ENCODE results near the gene LIMS4. TPM values are rescaled to one million over a fixed set of nuclear protein-coding genes. Genes with fewer than 3 reads are reported as not detected.
"Not testable (repeated sequence)": the region's sequence is repeated elsewhere in the genome, so short reads cannot be mapped to it uniquely, and the experiment has no call there.

The LIMS4 gene
- total RNA-seq, 1 donor from 2014 or later = 2.1 TPM

- H3K4me1 ChIP-seq; intact Hi-C loops (cut with micrococcal nuclease); H3K27me3 ChIP-seq (ENCODE audit: low read depth); DNase-seq; H3K27ac ChIP-seq (replicated peaks); H3K36me3 ChIP-seq; H3K4me3 ChIP-seq; H3K9me3 ChIP-seq (replicated peaks): not testable (repeated sequence)
Observed at GRCh38 chr2:110425725-110426124, 46.9 kb downstream of the LIMS4 start.

- DNase-seq; H3K27me3 ChIP-seq (ENCODE audit: low read depth); H3K36me3 ChIP-seq; H3K4me1 ChIP-seq; H3K4me3 ChIP-seq; H3K27ac ChIP-seq (replicated peaks); intact Hi-C loops (cut with micrococcal nuclease); H3K9me3 ChIP-seq (replicated peaks): not testable (repeated sequence)
Observed at GRCh38 chr2:110424421-110424820, 48.2 kb downstream of the LIMS4 start.

- H3K27ac ChIP-seq (replicated peaks); H3K9me3 ChIP-seq (replicated peaks); H3K27me3 ChIP-seq (ENCODE audit: low read depth); H3K4me1 ChIP-seq; H3K4me3 ChIP-seq; H3K36me3 ChIP-seq; DNase-seq; intact Hi-C loops (cut with micrococcal nuclease): not testable (repeated sequence)
Observed at GRCh38 chr2:110423574-110423962, 49.0 kb downstream of the LIMS4 start.

- H3K27me3 ChIP-seq (ENCODE audit: low read depth); H3K4me3 ChIP-seq; H3K9me3 ChIP-seq (replicated peaks); H3K27ac ChIP-seq (replicated peaks); H3K36me3 ChIP-seq; intact Hi-C loops (cut with micrococcal nuclease); H3K4me1 ChIP-seq; DNase-seq: not testable (repeated sequence)
Observed at GRCh38 chr2:110422852-110423573, 49.6 kb downstream of the LIMS4 start.

GRCh38 chr2:110420641-110421354 lies 51.8 kb downstream of the LIMS4 start:
- H3K4me3 ChIP-seq; H3K9me3 ChIP-seq (replicated peaks); H3K36me3 ChIP-seq; DNase-seq; H3K27ac ChIP-seq (replicated peaks); H3K4me1 ChIP-seq; H3K27me3 ChIP-seq (ENCODE audit: low read depth); intact Hi-C loops (cut with micrococcal nuclease): not testable (repeated sequence)

GRCh38 chr2:110407142-110407541 lies 65.5 kb downstream of the LIMS4 start:
- intact Hi-C loops (cut with micrococcal nuclease); DNase-seq; H3K36me3 ChIP-seq; H3K27ac ChIP-seq (replicated peaks); H3K4me1 ChIP-seq; H3K9me3 ChIP-seq (replicated peaks); H3K27me3 ChIP-seq (ENCODE audit: low read depth); H3K4me3 ChIP-seq: not testable (repeated sequence)

- intact Hi-C loops (cut with micrococcal nuclease); DNase-seq; H3K4me1 ChIP-seq; H3K36me3 ChIP-seq; H3K9me3 ChIP-seq (replicated peaks); H3K27me3 ChIP-seq (ENCODE audit: low read depth); H3K4me3 ChIP-seq; H3K27ac ChIP-seq (replicated peaks): not testable (repeated sequence)
Observed at GRCh38 chr2:110404988-110405387, 67.6 kb downstream of the LIMS4 start.

GRCh38 chr2:110404246-110404645 lies 68.4 kb downstream of the LIMS4 start:
- H3K4me1 ChIP-seq; H3K27me3 ChIP-seq (ENCODE audit: low read depth); H3K36me3 ChIP-seq; DNase-seq; intact Hi-C loops (cut with micrococcal nuclease); H3K27ac ChIP-seq (replicated peaks); H3K9me3 ChIP-seq (replicated peaks); H3K4me3 ChIP-seq: not testable (repeated sequence)

GRCh38 chr2:110401001-110401618 lies 71.5 kb downstream of the LIMS4 start:
- H3K36me3 ChIP-seq; intact Hi-C loops (cut with micrococcal nuclease); H3K9me3 ChIP-seq (replicated peaks); H3K4me1 ChIP-seq; H3K27me3 ChIP-seq (ENCODE audit: low read depth); H3K4me3 ChIP-seq; DNase-seq; H3K27ac ChIP-seq (replicated peaks): not testable (repeated sequence)
- peak; percentile 21 for TF ChIP-seq CTCF (IDR thresholded peaks at IDR 0.05; ENCODE audit: borderline replicate concordance)

GRCh38 chr2:110399378-110399777 lies 73.2 kb downstream of the LIMS4 start:
- H3K9me3 ChIP-seq (replicated peaks); intact Hi-C loops (cut with micrococcal nuclease); DNase-seq; H3K36me3 ChIP-seq; H3K4me1 ChIP-seq; H3K4me3 ChIP-seq; H3K27ac ChIP-seq (replicated peaks); H3K27me3 ChIP-seq (ENCODE audit: low read depth): not testable (repeated sequence)

- H3K36me3 ChIP-seq; H3K27me3 ChIP-seq (ENCODE audit: low read depth); intact Hi-C loops (cut with micrococcal nuclease); H3K4me3 ChIP-seq; H3K9me3 ChIP-seq (replicated peaks); H3K4me1 ChIP-seq; H3K27ac ChIP-seq (replicated peaks); DNase-seq: not testable (repeated sequence)
Observed at GRCh38 chr2:110395990-110396389, 76.6 kb downstream of the LIMS4 start.
